Measurements from ENCODE around the gene FOXRED2. TPM values are rescaled to one million over a fixed set of nuclear protein-coding genes. Genes with fewer than 3 reads are reported as not detected.

FOXRED2 gene
- total and polyA plus RNA-seq, 2 experiments from 2014 or later, result 22.3 to 25.7 TPM

DNA sequence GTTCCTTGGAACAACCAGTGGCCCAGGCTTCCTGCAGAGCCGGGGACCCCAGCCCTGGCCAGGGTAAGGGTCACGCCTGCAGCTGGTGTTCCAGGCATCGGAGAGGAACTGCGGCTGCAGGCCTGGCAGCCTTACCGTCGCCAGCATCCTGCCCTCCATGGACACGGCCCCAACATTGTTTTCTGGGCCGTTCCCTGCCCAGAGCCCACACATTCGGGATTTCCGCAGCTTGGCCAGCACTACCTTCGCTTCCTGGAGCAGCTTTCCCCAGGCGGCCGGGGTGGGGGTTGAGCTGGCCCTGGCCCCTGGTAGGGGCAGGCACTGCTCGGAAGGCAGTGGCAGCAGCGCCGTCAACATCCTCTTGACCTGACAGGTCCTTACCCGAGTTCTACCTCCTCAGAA is 43.1 kb downstream of the FOXRED2 start:
- H3K27me3 ChIP-seq, result no peaks in the 10 kb centered on the region
- no peak overlapping the region for H3K4me3 ChIP-seq
- peak overlapping the region; percentile 94 for H3K27ac ChIP-seq
- no peaks in the 10 kb centered on the region for H3K9me3 ChIP-seq (ENCODE audit: low read depth)
- TF ChIP-seq, protein P1, sequence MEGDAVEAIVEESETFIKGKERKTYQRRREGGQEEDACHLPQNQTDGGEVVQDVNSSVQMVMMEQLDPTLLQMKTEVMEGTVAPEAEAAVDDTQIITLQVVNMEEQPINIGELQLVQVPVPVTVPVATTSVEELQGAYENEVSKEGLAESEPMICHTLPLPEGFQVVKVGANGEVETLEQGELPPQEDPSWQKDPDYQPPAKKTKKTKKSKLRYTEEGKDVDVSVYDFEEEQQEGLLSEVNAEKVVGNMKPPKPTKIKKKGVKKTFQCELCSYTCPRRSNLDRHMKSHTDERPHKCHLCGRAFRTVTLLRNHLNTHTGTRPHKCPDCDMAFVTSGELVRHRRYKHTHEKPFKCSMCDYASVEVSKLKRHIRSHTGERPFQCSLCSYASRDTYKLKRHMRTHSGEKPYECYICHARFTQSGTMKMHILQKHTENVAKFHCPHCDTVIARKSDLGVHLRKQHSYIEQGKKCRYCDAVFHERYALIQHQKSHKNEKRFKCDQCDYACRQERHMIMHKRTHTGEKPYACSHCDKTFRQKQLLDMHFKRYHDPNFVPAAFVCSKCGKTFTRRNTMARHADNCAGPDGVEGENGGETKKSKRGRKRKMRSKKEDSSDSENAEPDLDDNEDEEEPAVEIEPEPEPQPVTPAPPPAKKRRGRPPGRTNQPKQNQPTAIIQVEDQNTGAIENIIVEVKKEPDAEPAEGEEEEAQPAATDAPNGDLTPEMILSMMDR (IDR thresholded peaks at IDR 0.05; ENCODE audit: low read depth, low read length), result no peak
- H3K36me3 ChIP-seq, result no peaks in the 10 kb centered on the region
- H3K4me1 ChIP-seq (ENCODE audit: low read depth), result peaks cover 35% of the 10 kb centered on the region
- DNase-seq (ENCODE audit: low read depth in 1 of 2, low spot score in 1 of 2), result peak in 1 of 2 donors; percentile 81

DNA sequence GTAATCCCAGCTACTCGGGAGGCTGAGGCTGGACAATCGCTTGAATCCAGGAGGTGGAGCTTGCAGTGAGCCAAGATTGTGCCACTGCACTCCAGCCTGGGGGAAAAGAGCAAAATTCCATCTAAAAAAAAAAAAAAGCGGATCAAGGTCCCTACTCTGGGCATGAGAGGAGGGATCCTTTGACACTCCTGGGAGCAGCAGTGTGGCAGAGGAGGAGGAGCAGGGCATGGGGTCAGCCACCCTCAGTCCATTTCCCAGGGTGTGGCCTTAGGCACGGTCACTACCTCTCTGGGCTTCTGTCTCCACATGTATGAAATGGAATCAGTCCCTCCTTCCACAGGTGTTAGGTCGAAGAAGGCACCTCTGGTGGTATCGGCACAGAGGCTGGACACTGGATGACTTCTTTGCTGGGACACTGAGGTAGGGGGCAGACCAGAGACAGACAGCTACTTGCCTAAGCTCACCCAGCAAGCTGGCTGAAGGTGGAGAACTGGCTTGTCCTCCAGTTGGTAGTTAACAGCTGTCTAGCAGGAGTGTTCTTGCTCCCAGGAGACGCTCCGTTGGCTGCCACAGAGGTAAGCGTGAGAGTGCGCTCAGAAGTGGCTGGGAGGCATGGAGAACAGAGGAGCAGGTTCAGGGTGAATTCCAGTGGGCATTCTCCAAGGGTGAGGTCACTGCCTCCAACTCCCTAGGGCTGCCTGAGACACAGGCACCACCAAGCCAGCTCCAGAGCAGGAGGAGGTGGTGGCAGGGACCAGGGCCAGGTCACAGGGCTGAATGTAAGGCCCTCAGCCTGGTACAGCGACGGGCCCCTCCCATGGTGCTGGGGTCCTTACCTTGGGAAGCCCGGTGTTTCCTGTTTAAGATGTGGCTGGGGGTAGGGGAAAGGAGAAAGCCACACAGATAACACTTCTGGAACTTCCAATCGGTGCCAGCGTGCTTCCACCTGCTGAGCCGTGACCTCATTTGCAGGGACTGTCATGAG is 44.9 kb downstream of the FOXRED2 start:
- peak; percentile 64 to 80 for DNase-seq (ENCODE audit: low read depth in 1 of 2, low spot score in 1 of 2)
- Histone ChIP-seq H3K4me3 (no peak overlapping the region), H3K27ac (peak overlapping the region; percentile 94), H3K27me3 (no peaks in the 10 kb centered on the region), H3K36me3 (no peaks in the 10 kb centered on the region), H3K4me1 (ENCODE audit: low read depth) (peaks cover 27% of the 10 kb centered on the region), H3K9me3 (ENCODE audit: low read depth) (no peaks in the 10 kb centered on the region)
- TF ChIP-seq, protein P1 (IDR thresholded peaks at IDR 0.05; ENCODE audit: low read depth, low read length), result no peak

DNA sequence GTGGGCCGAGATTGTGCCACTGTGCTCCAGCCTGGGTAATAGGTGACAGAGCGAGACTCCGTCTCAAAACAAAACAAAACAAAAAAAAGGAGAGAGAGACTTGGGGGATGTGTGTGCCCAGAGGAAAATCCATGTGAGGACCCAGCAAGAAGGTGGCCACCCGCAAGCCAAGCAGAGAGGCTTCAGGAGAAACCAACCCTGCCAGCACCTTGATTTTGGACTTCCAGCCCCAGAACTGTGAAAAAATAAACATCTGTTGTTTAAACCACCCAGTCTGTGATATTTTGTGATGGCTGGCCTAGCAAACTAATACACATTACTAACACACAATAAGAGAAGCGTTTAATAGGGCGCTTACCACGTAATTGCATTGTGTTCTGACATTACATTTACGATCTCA is 46.6 kb downstream of the FOXRED2 start:
- no peak overlapping the region for H3K4me3 ChIP-seq
- no peak for DNase-seq (ENCODE audit: low read depth in 1 of 2, low spot score in 1 of 2)
- H3K27me3 ChIP-seq, result no peaks in the 10 kb centered on the region
- peak overlapping the region; percentile 81 for H3K27ac ChIP-seq
- no peaks in the 10 kb centered on the region for H3K9me3 ChIP-seq (ENCODE audit: low read depth)
- H3K36me3 ChIP-seq, result no peaks in the 10 kb centered on the region
- H3K4me1 ChIP-seq (ENCODE audit: low read depth), result peaks cover 34% of the 10 kb centered on the region
- TF ChIP-seq, protein P1 (IDR thresholded peaks at IDR 0.05; ENCODE audit: low read depth, low read length), result no peak

DNA sequence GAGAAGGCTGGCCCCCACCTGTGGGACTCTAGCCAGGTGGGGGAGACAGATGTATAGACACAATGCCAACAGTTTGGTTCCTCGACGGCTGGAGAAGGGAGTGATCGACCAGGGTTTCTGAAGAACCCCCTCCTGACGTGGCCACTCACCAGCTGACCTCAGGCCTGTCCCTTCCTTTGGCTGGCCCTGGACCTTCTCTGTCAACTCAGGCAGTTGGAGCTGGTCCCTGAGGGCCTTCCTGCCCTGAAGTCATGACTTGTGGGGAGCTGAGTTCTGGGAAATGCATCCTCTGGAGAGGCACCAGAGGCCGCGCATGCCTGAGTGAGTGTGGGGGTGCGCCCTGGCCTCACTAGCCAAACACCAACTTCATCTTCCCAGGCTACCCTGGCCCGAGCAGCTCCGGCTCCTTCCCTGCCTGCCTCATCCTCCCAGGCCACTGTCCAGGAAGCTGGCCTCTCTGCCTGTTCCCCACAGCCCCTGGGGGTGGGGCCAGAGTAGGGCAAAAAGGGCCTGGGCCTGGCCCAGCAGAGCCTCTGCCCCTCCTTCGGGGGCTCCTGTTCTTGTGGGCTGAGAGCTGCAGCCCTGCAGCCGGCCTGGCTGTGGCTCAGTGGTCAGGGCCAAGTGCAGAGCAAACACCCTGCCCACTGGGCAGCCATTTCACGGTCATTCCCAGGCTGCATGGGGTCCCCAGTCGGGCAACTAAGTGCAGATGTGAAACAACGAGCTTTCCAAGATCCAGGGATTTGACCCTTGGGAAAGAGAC is 49.0 kb downstream of the FOXRED2 start:
- peak overlapping the region; percentile 66 for H3K27ac ChIP-seq
- TF ChIP-seq, protein P1 (IDR thresholded peaks at IDR 0.05; ENCODE audit: low read depth, low read length), result no peak

DNA sequence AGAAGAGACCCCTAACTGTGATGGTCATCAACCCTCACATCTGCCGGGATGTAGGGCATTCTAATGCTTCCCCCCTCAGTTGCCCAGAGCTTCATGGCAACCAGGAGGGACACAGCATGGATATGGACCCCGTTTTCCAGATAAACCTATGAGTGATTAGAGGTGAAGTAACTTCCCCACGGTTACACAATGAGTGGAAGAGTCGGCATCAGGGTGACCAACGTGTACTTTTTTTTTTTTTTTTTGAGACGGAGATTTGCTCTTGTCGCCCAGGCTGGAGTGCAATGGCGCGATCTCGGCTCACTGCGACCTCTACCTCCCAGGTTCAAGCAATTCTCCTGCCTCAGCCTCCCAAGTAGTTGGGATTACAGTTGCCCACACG is 50.4 kb downstream of the FOXRED2 start:
- Histone ChIP-seq H3K4me3 (no peak overlapping the region), H3K9me3 (ENCODE audit: low read depth) (no peaks in the 10 kb centered on the region), H3K27ac (peak overlapping the region; percentile 97), H3K36me3 (no peaks in the 10 kb centered on the region), H3K27me3 (no peaks in the 10 kb centered on the region), H3K4me1 (ENCODE audit: low read depth) (peaks cover 27% of the 10 kb centered on the region)
- TF ChIP-seq, protein P1 (IDR thresholded peaks at IDR 0.05; ENCODE audit: low read depth, low read length), result no peak
- no peak for DNase-seq (ENCODE audit: low read depth in 1 of 2, low spot score in 1 of 2)

More for the DNA sequence above, 49.0 kb downstream of the FOXRED2 start:
- peaks cover 26% of the 10 kb centered on the region for H3K4me1 ChIP-seq (ENCODE audit: low read depth)
- H3K4me3 ChIP-seq, result no peak overlapping the region
- H3K36me3 ChIP-seq, result no peaks in the 10 kb centered on the region
- peak in 1 of 2 donors; percentile 69 for DNase-seq (ENCODE audit: low read depth in 1 of 2, low spot score in 1 of 2)
- H3K27me3 ChIP-seq, result no peaks in the 10 kb centered on the region
- H3K9me3 ChIP-seq (ENCODE audit: low read depth), result no peaks in the 10 kb centered on the region

Data from cardiac muscle cell (in vitro differentiated cells and primary cell).